ENCODE results near the gene GTF2H1. TPM values are rescaled to one million over a fixed set of nuclear protein-coding genes. Genes with fewer than 3 reads are reported as not detected.
A peak's percentile ranks its signal among the peaks of the same experiment; 100 is the strongest.

Gene GTF2H1
- total and polyA plus RNA-seq, 9 of the 15 experiments (the other 6 are each of a cell fraction or from before 2014, with no cell fraction given): 56.9 to 126 (median 92.1) TPM

DNA sequence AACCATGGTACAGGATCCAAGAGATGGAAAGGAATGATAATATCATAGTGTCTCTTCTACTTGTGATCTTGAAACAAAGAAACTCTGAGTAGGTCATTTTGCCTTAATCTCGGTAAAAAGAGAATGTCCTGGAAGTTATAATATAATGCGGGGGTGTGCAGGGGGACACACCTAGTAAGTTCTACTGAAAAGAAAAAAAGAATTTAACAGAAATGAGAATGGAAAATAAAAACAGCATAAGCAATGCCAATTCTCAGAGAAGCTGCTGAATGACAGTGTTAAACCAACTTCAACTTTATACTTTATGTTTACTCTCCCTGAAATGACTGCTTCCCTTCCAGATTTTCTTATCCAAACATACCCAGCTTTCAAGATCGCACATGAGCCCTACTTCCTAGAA lies 2.5 kb upstream of the GTF2H1 start (continued):
- peak; percentile 88 for TF ChIP-seq PRDM10 (IDR thresholded peaks at IDR 0.05; ENCODE audit: partially characterized antibody)
- TF ChIP-seq JUNB (CRISPR knock-in tag; conservative IDR thresholded peaks at IDR 0.05): no peak
- no peak for TF ChIP-seq CBX3 (IDR thresholded peaks at IDR 0.05; ENCODE audit: borderline replicate concordance in 1 of 2, low read length in 2 of 2)
- TF ChIP-seq ZFP1 (CRISPR knock-in tag; IDR thresholded peaks at IDR 0.05): no peak
- TF ChIP-seq, protein P1, sequence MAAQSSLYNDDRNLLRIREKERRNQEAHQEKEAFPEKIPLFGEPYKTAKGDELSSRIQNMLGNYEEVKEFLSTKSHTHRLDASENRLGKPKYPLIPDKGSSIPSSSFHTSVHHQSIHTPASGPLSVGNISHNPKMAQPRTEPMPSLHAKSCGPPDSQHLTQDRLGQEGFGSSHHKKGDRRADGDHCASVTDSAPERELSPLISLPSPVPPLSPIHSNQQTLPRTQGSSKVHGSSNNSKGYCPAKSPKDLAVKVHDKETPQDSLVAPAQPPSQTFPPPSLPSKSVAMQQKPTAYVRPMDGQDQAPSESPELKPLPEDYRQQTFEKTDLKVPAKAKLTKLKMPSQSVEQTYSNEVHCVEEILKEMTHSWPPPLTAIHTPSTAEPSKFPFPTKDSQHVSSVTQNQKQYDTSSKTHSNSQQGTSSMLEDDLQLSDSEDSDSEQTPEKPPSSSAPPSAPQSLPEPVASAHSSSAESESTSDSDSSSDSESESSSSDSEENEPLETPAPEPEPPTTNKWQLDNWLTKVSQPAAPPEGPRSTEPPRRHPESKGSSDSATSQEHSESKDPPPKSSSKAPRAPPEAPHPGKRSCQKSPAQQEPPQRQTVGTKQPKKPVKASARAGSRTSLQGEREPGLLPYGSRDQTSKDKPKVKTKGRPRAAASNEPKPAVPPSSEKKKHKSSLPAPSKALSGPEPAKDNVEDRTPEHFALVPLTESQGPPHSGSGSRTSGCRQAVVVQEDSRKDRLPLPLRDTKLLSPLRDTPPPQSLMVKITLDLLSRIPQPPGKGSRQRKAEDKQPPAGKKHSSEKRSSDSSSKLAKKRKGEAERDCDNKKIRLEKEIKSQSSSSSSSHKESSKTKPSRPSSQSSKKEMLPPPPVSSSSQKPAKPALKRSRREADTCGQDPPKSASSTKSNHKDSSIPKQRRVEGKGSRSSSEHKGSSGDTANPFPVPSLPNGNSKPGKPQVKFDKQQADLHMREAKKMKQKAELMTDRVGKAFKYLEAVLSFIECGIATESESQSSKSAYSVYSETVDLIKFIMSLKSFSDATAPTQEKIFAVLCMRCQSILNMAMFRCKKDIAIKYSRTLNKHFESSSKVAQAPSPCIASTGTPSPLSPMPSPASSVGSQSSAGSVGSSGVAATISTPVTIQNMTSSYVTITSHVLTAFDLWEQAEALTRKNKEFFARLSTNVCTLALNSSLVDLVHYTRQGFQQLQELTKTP (IDR thresholded peaks at IDR 0.05; ENCODE audit: low read depth in 1 of 2, partially characterized antibody in 2 of 2): no peak

Data from K562 (cell line).